GM19099 (cell line): ENCODE data around the gene C15orf39.
A peak's percentile ranks its signal among the peaks of the same experiment; 100 is the strongest.

Source experiments
- POLR2A ChIP-seq: IDR thresholded peaks from 3 replicates; pipeline ENCODE4 v1.6.1; 2011; ENCODE audit warnings: low read depth; ENCODE audit not compliant: insufficient read length; ENCODE audit errors: extremely low read depth

C15orf39 gene

GRCh38 chr15:75202251-75203016 is 752 bp downstream of the C15orf39 start:
- peak; percentile 66 for TF ChIP-seq POLR2A

GRCh38 chr15:75203017-75203907 is 1.6 kb downstream of the C15orf39 start:
- TF ChIP-seq POLR2A: peak; percentile 28

GRCh38 chr15:75203908-75204263 is 2.2 kb downstream of the C15orf39 start:
- no peak for TF ChIP-seq POLR2A

GRCh38 chr15:75204340-75205063 is 2.8 kb downstream of the C15orf39 start:
- TF ChIP-seq POLR2A: no peak

- no peak for TF ChIP-seq POLR2A
Measured at GRCh38 chr15:75205064-75205395, 3.3 kb downstream of the C15orf39 start.

GRCh38 chr15:75206006-75206405 is 4.3 kb downstream of the C15orf39 start:
- no peak for TF ChIP-seq POLR2A

- no peak for TF ChIP-seq POLR2A
Measured at GRCh38 chr15:75206803-75207617, 5.3 kb downstream of the C15orf39 start.

- no peak for TF ChIP-seq POLR2A
Measured at GRCh38 chr15:75207618-75208500, 6.2 kb downstream of the C15orf39 start.

- peak; percentile 36 for TF ChIP-seq POLR2A
Measured at GRCh38 chr15:75208501-75209288, 7.0 kb downstream of the C15orf39 start.

- no peak for TF ChIP-seq POLR2A
Measured at GRCh38 chr15:75209289-75209676, 7.6 kb downstream of the C15orf39 start.

GRCh38 chr15:75210811-75211230 is 9.1 kb downstream of the C15orf39 start:
- no peak for TF ChIP-seq POLR2A

- peak; percentile 21 for TF ChIP-seq POLR2A
Measured at GRCh38 chr15:75211436-75212199, 9.9 kb downstream of the C15orf39 start.
